Duodenal mucosa (tissue), 2 donors: ENCODE results near the gene SDHAF2.
"Not testable (repeated sequence)": the region's sequence is repeated elsewhere in the genome, so short reads cannot be mapped to it uniquely, and the experiment has no call there.

Source experiments
- H3K27ac ChIP-seq: one replicate; pipeline ENCODE4 v1.7.0; 2013; ENCODE audit warnings: low read depth, low read length
- H3K27me3 ChIP-seq, 2 donors: one replicate each; pipeline ENCODE4 v1.7.0; 2013; ENCODE audit warnings: low read length in 2 of 2, control low read depth in 1 of 2; ENCODE audit not compliant: insufficient read depth in 2 of 2, control insufficient read depth in 1 of 2
- H3K36me3 ChIP-seq, 2 donors: one replicate each; pipeline ENCODE4 v1.7.0; 2013; ENCODE audit warnings: low read length in 2 of 2, control low read depth in 1 of 2; ENCODE audit not compliant: insufficient read depth in 2 of 2, control insufficient read depth in 1 of 2
- H3K4me1 ChIP-seq, 2 donors: one replicate each; pipeline ENCODE4 v1.7.0; 2013; ENCODE audit warnings: low read length in 2 of 2, control low read depth in 1 of 2; ENCODE audit not compliant: insufficient read depth in 2 of 2, control insufficient read depth in 1 of 2
- H3K4me3 ChIP-seq, 2 donors: one replicate each; pipeline ENCODE4 v1.7.0; 2013; ENCODE audit warnings: low read length in 2 of 2, low read depth in 1 of 2
- H3K9ac ChIP-seq, 2 donors: one replicate each; pipeline ENCODE4 v1.7.0; 2013; ENCODE audit warnings: low read length in 2 of 2, low read depth in 1 of 2
- H3K9me3 ChIP-seq, 2 donors: one replicate each; pipeline ENCODE4 v1.7.0; 2013; ENCODE audit warnings: low read length in 2 of 2, control low read depth in 1 of 2; ENCODE audit not compliant: control insufficient read depth in 1 of 2

Gene SDHAF2

GRCh38 chr11:61472868-61473267 is 42.9 kb downstream of the SDHAF2 start:
- H3K27me3 ChIP-seq: no peaks in the 10 kb centered on the region
- H3K4me1 ChIP-seq: no peaks in the 10 kb centered on the region
- no peak overlapping the region for H3K9ac ChIP-seq

GRCh38 chr11:61473370-61474012 is 43.6 kb downstream of the SDHAF2 start:
- Histone ChIP-seq H3K9ac (no peak overlapping the region), H3K4me3 (no peak overlapping the region), H3K4me1 (no peaks in the 10 kb centered on the region), H3K36me3 (peaks cover 5 to 13% of the 10 kb centered on the region in 2 donors), H3K9me3 (no peaks in the 10 kb centered on the region), H3K27me3 (peaks cover 2 to 6% of the 10 kb centered on the region in 2 donors), H3K27ac (no peak overlapping the region)

More at GRCh38 chr11:61472868-61473267, 42.9 kb downstream of the SDHAF2 start:
- H3K36me3 ChIP-seq: peaks cover 9 to 13% of the 10 kb centered on the region in 2 donors
- H3K4me3 ChIP-seq: no peak overlapping the region
- no peak overlapping the region for H3K27ac ChIP-seq
- H3K9me3 ChIP-seq: no peaks in the 10 kb centered on the region

- Histone ChIP-seq H3K27me3 (peaks cover 6 to 10% of the 10 kb centered on the region in 2 donors), H3K4me3 (no peak overlapping the region), H3K9ac (no peak overlapping the region), H3K9me3 (no peaks in the 10 kb centered on the region), H3K4me1 (no peaks in the 10 kb centered on the region), H3K36me3 (peaks cover 4 to 13% of the 10 kb centered on the region in 2 donors), H3K27ac (no peak overlapping the region)
Measured at GRCh38 chr11:61474013-61474643, 44.2 kb downstream of the SDHAF2 start.

- H3K36me3 ChIP-seq: peaks cover 4 to 9% of the 10 kb centered on the region in 2 donors
- no peaks in the 10 kb centered on the region for H3K9me3 ChIP-seq
- no peak overlapping the region for H3K4me3 ChIP-seq
- H3K4me1 ChIP-seq: no peaks in the 10 kb centered on the region
- peaks cover 6 to 10% of the 10 kb centered on the region in 2 donors for H3K27me3 ChIP-seq
- H3K27ac ChIP-seq: no peak overlapping the region
- no peak overlapping the region for H3K9ac ChIP-seq
Measured at GRCh38 chr11:61475433-61475832, 45.5 kb downstream of the SDHAF2 start.

DNA sequence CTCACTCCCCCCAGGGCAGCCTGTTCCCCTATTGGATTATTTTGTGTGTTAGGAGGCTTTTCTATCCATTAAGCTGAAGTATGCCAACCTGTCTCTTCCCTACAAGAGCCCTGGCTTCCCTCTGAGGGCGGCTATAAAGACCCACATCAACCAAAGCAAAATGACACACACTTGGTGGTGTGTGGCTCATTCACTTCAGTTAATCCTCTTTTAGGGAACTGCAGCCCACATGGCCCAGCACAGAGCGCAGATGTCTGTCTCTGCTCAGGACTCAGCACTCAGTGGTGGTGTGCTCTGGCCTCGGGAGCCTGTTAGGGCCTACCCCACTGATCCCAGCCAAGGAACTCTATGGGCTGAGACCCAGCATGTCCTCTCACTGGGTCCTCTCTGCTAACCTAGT is 46.4 kb downstream of the SDHAF2 start:
- Histone ChIP-seq H3K4me3 (no peak overlapping the region), H3K9me3 (no peaks in the 10 kb centered on the region), H3K36me3 (peaks cover 0 to 5% of the 10 kb centered on the region in 2 donors), H3K4me1 (no peaks in the 10 kb centered on the region), H3K27ac (no peak overlapping the region), H3K9ac (no peak overlapping the region), H3K27me3 (peaks cover 6 to 10% of the 10 kb centered on the region in 2 donors)

DNA sequence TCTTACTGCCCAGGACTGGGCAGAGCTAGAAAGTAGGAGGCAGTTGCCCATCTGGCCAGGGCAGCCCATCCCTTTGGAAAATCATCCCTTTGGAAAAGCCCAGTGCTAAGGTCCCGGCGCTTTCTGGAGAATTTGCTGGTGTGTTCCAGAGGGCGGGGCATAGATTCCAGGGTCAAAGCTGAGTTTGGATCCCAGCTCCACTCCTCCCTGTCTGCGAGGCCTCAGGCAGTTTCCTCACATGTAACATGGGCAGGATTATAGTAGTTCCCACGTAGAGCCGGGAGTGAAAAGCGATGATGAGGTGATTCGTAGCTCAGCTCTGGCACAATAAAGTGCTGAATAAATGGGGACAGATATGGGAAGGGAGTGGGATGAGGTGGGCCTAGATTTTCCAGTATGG is 47.2 kb downstream of the SDHAF2 start:
- H3K36me3 ChIP-seq: peaks cover 0 to 5% of the 10 kb centered on the region in 2 donors
- no peak overlapping the region for H3K4me3 ChIP-seq
- peaks cover 6 to 12% of the 10 kb centered on the region in 2 donors for H3K27me3 ChIP-seq
- H3K27ac ChIP-seq: no peak overlapping the region
- H3K4me1 ChIP-seq: no peaks in the 10 kb centered on the region
- H3K9me3 ChIP-seq: no peaks in the 10 kb centered on the region
- no peak overlapping the region for H3K9ac ChIP-seq

GRCh38 chr11:61477727-61478148 is 47.8 kb downstream of the SDHAF2 start:
- H3K27ac ChIP-seq: no peak overlapping the region

GRCh38 chr11:61479360-61480058 is 49.6 kb downstream of the SDHAF2 start:
- not testable (repeated sequence) for H3K9me3 ChIP-seq, H3K9ac ChIP-seq, H3K4me3 ChIP-seq, H3K4me1 ChIP-seq, H3K36me3 ChIP-seq, H3K27ac ChIP-seq
- H3K27me3 ChIP-seq: peaks cover 6 to 12% of the 10 kb centered on the region in 2 donors

More at GRCh38 chr11:61477727-61478148, 47.8 kb downstream of the SDHAF2 start:
- Histone ChIP-seq H3K27me3 (peaks cover 6 to 12% of the 10 kb centered on the region in 2 donors), H3K4me3 (no peak overlapping the region), H3K9ac (no peak overlapping the region), H3K36me3 (peaks cover 0 to 5% of the 10 kb centered on the region in 2 donors), H3K9me3 (no peaks in the 10 kb centered on the region), H3K4me1 (no peaks in the 10 kb centered on the region)

GRCh38 chr11:61480261-61480993 is 50.5 kb downstream of the SDHAF2 start:
- no peak overlapping the region for H3K27ac ChIP-seq
- H3K4me1 ChIP-seq: no peaks in the 10 kb centered on the region
- H3K9me3 ChIP-seq: no peaks in the 10 kb centered on the region
- no peak overlapping the region for H3K9ac ChIP-seq
- no peak overlapping the region for H3K4me3 ChIP-seq
- peaks cover 6 to 12% of the 10 kb centered on the region in 2 donors for H3K27me3 ChIP-seq
- H3K36me3 ChIP-seq: no peaks in the 10 kb centered on the region

- peaks cover 6 to 12% of the 10 kb centered on the region in 2 donors for H3K27me3 ChIP-seq
- H3K4me3 ChIP-seq: no peak overlapping the region
- H3K9me3 ChIP-seq: no peaks in the 10 kb centered on the region
- H3K27ac ChIP-seq: no peak overlapping the region
- H3K4me1 ChIP-seq: no peaks in the 10 kb centered on the region
- H3K9ac ChIP-seq: no peak overlapping the region
- no peaks in the 10 kb centered on the region for H3K36me3 ChIP-seq
Measured at GRCh38 chr11:61480994-61481335, 51.0 kb downstream of the SDHAF2 start.
